SKM-1 (cell line): ENCODE measurements around the gene IER5L.
"Not testable (repeated sequence)": the region's sequence is repeated elsewhere in the genome, so short reads cannot be mapped to it uniquely, and the experiment has no call there.

Experiments used
- DNase-seq: peaks from one replicate; lab custom pipeline; 2025; ENCODE audit not compliant: unreplicated experiment; lab: John Stamatoyannopoulos, UW

Gene IER5L

GRCh38 chr9:129163198-129163670, 14.8 kb downstream of the IER5L start:
- DNase-seq = not testable (repeated sequence)

GRCh38 chr9:129162497-129163197, 15.4 kb downstream of the IER5L start:
- no peak for DNase-seq

GRCh38 chr9:129161534-129161837, 16.6 kb downstream of the IER5L start:
- DNase-seq = no peak

GRCh38 chr9:129160712-129161533, 17.1 kb downstream of the IER5L start:
- no peak for DNase-seq

- DNase-seq = no peak
These were observed 21.9 kb downstream of the IER5L start for GRCh38 chr9:129156163-129156562.

- no peak for DNase-seq
These were observed 23.1 kb downstream of the IER5L start for GRCh38 chr9:129154866-129155477.

GRCh38 chr9:129151469-129151868, 26.6 kb downstream of the IER5L start:
- DNase-seq = no peak

GRCh38 chr9:129150672-129151211, 27.3 kb downstream of the IER5L start:
- no peak for DNase-seq

GRCh38 chr9:129150122-129150521, 27.9 kb downstream of the IER5L start:
- no peak for DNase-seq

- no peak for DNase-seq
These were observed 28.6 kb downstream of the IER5L start for GRCh38 chr9:129149442-129149841.

GRCh38 chr9:129148463-129149204, 29.4 kb downstream of the IER5L start:
- no peak for DNase-seq

- DNase-seq = no peak
These were observed 31.6 kb downstream of the IER5L start for GRCh38 chr9:129146441-129146941.

GRCh38 chr9:129145841-129146292, 32.2 kb downstream of the IER5L start:
- no peak for DNase-seq

- no peak for DNase-seq
These were observed 32.7 kb downstream of the IER5L start for GRCh38 chr9:129145316-129145715.

- peak; percentile 52 for DNase-seq
These were observed 34.8 kb downstream of the IER5L start for GRCh38 chr9:129143031-129143927.

- DNase-seq = no peak
These were observed 35.7 kb downstream of the IER5L start for GRCh38 chr9:129142138-129142935.

GRCh38 chr9:129141066-129142041, 36.7 kb downstream of the IER5L start:
- no peak for DNase-seq
